ENCODE measurements around the gene APLP1.
"Not testable (repeated sequence)": the region's sequence is repeated elsewhere in the genome, so short reads cannot be mapped to it uniquely, and the experiment has no call there.

Gene APLP1

GRCh38 chr19:35874392-35874930 lies 6.1 kb downstream of the APLP1 start:
- DNase-seq (ENCODE audit: extremely low spot score, insufficient read length, low read depth) (no peak), FAIRE-seq (no peak)

DNA sequence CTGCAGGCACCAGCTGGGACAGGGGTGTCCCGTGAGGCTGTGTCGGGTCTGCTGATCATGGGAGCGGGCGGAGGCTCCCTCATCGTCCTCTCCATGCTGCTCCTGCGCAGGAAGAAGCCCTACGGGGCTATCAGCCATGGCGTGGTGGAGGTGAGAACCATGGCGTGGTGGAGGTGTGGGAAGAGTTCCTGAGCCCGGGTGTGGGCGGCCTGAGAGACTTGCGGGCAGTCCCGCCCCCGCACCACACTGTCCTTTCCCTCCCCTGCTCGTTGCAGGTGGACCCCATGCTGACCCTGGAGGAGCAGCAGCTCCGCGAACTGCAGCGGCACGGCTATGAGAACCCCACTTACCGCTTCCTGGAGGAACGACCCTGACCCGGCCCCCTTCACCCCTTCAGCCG lies 10.7 kb downstream of the APLP1 start:
- no peak for DNase-seq (ENCODE audit: extremely low spot score, insufficient read length, low read depth)

DNA sequence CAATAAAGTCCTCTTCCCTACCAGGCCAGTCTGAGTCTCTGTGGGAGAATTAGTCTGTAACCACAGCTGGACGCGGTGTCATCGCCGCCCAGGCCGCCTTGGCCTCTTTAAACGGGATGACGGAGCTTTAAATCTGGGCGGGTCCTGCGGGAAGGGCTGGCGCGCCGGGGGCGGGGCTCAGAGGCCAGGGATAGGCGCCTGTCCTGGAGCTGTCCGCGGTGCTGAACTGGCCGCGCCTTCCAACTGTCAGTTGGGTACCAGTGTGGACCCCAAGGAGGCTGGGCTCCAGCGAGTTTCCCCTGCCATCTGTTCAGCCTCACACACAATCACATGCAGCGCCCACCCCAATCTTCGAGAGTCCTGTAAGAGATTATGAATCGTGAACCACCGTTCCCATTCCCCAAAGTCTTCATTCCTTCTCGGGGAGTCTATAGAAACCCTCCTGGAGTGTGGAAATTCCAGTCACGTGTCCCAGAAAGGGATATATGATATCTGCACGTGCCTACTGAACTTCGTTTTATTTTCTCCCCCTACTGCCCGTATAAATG lies 11.5 kb downstream of the APLP1 start:
- DNase-seq (ENCODE audit: extremely low spot score, insufficient read length, low read depth) = no peak
- peak; percentile 74 for FAIRE-seq

More for the DNA sequence above, 10.7 kb downstream of the APLP1 start:
- FAIRE-seq = no peak

DNA sequence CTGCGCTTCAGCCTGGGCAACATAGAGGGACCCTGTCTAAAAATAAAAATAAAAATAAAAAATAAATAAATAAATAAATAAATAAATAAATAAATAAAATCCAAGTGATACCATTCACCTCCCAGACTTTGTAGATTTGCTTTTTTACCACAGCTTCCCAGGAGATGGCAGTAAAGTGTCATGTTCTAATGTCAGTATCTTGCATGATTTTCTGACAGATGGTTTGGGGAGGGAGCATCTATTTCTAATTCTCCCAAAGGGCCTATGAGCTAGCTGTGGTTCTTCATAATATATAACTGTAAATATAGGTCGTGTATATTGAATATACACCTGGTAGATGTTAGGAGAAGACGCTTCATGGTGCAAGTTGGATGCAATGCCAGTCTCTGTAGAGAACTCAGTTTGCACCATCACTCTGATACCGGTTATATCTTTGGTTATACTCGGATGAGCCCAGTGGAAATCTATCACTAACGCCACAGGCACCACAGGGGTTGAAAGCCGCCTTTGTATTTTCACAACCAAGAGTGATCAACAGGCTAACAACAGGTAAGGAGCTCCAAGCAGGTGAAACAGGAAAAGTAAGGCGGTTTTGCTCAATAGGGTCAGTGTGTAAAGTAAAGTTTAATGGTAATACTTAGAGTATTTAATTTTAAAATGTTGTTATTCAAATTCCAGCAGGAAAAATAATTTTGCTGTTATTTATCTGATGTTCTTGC lies 13.9 kb downstream of the APLP1 start:
- FAIRE-seq (peak; percentile 74), DNase-seq (ENCODE audit: extremely low spot score, insufficient read length, low read depth) (peak; percentile 29)

- FAIRE-seq = no peak
- DNase-seq (ENCODE audit: extremely low spot score, insufficient read length, low read depth) = no peak
Measured at GRCh38 chr19:35883882-35884281, 15.5 kb downstream of the APLP1 start.

DNA sequence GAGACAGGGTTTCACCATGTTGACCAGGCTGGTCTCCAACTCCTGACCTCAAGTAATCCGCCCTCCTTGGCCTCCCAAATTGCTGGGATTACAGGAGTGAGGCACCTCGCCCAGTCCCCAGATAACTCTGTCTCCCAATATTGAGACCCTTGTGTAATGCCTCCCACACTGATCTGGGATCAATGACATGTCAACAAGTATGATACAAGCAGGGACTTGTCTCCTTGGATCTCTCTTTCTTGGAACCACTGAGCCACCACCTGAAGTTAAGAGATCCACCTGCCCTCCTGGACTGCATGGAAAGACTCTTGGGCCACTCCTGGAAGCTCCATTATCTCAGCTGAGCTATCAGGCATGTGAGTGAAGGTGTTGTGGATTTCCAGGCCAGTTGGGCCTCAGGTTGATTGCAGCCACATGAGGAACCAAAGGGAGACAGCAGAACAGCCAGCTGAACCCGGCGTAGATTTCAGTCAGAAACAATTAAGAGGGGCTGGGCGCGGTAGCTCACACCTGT lies 16.9 kb downstream of the APLP1 start:
- no peak for FAIRE-seq
- DNase-seq (ENCODE audit: extremely low spot score, insufficient read length, low read depth) = no peak

GRCh38 chr19:35885904-35886303 lies 17.5 kb downstream of the APLP1 start:
- FAIRE-seq = no peak
- DNase-seq (ENCODE audit: extremely low spot score, insufficient read length, low read depth) = no peak

DNA sequence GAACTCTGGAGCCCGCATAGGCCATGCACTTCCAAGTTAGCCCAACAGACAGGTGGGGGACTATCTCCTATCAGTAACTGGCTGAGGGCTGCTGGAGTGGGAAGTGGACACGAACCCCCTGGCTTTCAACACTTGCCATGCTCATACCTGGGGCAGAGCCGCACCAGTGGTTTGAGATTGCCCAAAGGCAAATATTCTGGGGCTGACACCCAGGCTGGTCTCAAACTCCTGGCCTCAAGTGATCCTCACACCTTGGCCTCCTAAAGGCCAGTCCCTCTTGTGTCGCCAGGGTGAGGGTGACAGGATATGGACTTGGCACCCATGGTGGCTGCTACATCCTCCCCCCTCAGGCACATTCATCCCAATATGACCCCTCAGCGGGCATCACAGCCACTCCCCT lies 18.8 kb downstream of the APLP1 start:
- FAIRE-seq (no peak), DNase-seq (ENCODE audit: extremely low spot score, insufficient read length, low read depth) (no peak)

DNA sequence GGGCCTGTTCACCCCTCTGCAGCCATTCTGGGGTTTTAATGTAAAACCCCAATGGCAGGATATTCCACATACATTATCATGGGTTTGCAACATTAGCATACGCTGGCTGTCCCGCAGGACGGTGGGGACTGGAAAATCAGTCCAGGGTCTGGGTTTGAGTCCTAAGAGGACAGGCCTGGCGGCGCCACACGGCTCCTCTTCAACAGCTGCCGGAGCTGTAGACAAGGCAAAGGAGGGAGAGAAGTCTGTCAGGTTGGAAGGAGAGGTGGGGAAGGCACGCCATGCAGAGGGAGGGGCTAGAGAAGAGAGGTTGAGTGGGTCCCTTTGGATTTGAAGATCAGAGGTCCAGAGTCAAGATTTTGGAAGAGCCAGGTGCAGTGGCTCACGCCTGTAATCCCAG lies 20.0 kb downstream of the APLP1 start:
- DNase-seq (ENCODE audit: extremely low spot score, insufficient read length, low read depth) (no peak), FAIRE-seq (no peak)

- DNase-seq (ENCODE audit: extremely low spot score, insufficient read length, low read depth) = no peak
- no peak for FAIRE-seq
Measured at GRCh38 chr19:35889370-35890112, 21.2 kb downstream of the APLP1 start.

DNA sequence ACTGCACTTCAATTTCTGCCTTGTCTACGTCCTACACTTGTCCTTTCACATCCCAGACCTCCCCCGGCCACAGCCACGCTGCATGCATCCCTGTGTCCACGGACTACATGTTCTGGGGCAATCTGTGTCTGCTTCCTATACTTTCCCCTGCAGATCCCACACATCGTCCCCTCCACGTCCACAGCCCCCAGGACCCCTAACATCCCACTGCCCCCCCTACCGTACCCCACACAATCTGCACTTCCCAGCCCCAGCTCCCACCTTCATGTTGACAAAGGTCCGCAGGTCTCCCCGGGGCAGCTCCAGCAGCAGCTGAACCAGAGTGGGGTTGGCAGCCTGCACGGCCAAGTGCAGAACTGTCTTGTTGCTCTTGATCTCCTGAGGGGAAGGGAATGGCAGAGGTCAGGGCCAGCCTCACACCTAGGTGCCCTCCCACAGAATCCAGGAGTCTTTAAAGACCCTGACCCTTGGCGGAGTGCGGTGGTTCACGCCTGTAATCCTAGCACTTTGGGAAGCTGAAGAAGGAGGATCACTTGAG lies 21.8 kb downstream of the APLP1 start:
- FAIRE-seq = no peak

GRCh38 chr19:35891819-35892218 lies 23.4 kb downstream of the APLP1 start:
- FAIRE-seq; DNase-seq (ENCODE audit: extremely low spot score, insufficient read length, low read depth): not testable (repeated sequence)

More for the DNA sequence above, 21.8 kb downstream of the APLP1 start:
- no peak for DNase-seq (ENCODE audit: extremely low spot score, insufficient read length, low read depth)

DNA sequence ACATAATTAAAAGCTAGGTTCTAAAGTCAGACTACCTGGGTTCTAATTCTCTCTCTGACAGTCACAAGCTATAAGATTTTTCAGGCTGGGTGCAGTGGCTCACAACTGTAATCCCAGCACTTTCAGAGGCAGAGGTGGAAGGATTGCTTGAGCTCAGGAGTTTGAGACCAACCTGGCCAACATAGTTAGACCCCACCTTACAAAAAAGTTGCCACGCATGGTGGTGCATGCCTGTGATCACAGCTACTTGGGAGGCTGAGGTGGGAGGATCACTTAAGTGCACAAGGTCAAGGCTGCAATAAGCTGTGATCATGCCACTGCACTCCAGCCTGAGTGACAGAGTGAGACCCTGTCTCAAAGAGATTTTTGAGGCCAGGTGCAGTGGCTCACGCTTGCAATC lies 26.0 kb downstream of the APLP1 start:
- no peak for FAIRE-seq
- no peak for DNase-seq (ENCODE audit: extremely low spot score, insufficient read length, low read depth)

GRCh38 chr19:35895911-35896642 lies 27.7 kb downstream of the APLP1 start:
- DNase-seq (ENCODE audit: extremely low spot score, insufficient read length, low read depth) (no peak), FAIRE-seq (no peak)

DNA sequence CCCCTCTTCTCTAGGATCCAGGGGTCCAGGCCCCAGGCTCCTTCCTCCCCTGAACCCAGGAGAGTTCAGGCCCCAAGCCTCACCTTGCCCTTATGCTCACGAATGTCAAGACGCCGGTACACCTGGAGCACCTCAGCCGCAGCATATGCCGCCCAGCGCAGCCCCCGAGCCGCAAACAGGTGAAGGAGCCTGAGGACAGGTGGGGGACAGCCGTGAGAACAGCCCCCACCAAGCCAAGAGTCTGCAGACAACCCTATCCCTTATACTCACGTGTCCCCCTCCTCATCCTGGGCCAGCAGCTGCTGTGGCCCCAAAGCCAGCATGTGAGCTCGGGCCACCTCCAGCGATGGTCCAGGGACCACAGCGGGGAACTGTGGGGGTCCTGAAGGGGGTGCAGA lies 28.3 kb downstream of the APLP1 start:
- DNase-seq (ENCODE audit: extremely low spot score, insufficient read length, low read depth) = no peak
- no peak for FAIRE-seq

DNA sequence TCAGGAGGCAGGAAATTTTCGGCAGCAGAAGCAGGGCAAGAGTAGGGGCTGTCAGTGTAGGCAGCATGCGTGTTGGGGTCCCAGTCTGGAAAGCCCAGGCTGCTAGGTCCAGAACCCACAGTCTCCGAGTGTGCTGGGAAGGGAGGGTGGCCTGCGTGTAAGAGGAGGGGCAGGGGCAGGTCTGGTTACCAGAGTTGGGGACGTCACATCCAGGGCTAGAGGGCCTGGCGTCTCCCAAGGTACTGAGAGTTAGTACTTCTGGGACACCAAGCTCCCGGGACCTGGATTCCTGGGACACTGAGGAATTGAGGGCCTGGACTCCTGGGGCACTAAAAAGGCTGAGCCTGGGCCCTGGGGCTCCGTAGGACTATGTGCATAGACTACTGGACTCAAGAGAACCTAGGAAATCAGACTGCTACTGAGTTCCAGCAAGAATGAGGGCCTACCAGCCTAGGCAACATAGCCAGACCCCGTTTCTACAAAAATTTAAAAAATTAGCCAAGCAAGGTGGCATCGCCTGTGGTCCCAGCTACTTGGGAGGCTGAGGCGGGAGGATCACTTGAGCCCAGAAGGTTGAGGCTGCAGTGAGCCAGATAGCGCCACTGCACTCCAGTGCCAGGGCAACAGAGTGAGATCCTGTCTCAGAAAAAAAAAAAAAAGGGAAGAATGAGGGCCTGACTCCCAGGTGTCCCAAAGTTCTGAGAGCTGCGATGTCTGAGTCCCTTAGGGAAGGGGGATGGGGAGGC lies 29.5 kb downstream of the APLP1 start:
- DNase-seq (ENCODE audit: extremely low spot score, insufficient read length, low read depth) (no peak), FAIRE-seq (no peak)

DNA sequence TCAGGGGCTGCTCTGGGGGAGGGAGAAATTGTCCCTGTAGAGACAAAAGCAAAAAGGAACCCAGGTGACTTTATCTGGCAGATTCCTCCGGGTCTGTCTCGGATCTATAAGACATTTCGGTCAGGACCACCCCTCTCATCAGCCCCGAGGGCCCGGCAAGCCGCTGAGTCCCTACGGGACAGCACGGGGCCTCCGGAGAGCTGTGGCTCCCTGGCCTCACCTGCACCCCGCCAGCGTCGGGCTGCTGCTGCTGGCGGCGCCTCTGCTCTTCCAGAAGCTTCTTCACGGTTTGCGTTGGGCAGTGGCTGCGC lies 30.1 kb downstream of the APLP1 start:
- FAIRE-seq = no peak
- DNase-seq (ENCODE audit: extremely low spot score, insufficient read length, low read depth) = no peak

DNA sequence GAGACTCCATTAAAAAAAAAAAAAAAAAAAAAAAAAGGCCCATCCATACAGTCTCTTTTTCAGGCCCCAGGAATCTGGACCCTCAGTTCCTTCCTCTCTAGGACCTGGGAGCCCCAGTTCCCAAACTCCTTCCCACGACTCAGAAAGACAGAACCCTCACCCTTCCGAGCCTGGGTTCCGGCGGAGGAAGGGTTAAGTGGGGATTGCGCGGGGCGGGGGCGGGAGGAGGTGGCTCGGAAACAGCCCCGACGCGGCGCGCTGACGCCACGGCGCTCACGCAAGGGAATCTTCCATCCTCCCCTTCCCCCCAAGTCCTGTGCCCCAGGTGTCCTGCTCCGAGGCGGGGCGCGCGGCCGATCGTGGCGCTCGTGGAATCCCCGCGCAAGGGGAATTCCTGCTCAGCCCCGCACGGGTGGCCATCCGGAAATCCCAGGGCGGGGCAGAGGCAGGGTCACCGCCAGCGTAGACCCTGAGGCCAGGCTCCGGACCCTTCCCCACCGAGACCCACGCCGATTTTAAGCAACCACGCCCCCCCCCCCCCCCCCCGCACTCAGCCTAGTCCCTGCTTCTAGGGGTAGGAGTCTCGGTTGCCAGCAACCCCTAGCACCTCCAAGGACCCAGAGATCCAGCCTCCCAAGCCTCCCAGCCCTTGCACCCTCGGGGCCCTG lies 31.3 kb downstream of the APLP1 start:
- peak; percentile 87 for DNase-seq (ENCODE audit: extremely low spot score, insufficient read length, low read depth)
- peak; percentile 98 for FAIRE-seq

Measured in GM18507 (cell line).